Measurements from ENCODE around the gene DPYSL5.

- no peak for TF ChIP-seq EZH2 (IDR thresholded peaks at IDR 0.05; ENCODE audit: borderline replicate concordance, insufficient read depth, low read depth, low read length, poor library complexity, severe bottlenecking)
- TF ChIP-seq, protein P1, sequence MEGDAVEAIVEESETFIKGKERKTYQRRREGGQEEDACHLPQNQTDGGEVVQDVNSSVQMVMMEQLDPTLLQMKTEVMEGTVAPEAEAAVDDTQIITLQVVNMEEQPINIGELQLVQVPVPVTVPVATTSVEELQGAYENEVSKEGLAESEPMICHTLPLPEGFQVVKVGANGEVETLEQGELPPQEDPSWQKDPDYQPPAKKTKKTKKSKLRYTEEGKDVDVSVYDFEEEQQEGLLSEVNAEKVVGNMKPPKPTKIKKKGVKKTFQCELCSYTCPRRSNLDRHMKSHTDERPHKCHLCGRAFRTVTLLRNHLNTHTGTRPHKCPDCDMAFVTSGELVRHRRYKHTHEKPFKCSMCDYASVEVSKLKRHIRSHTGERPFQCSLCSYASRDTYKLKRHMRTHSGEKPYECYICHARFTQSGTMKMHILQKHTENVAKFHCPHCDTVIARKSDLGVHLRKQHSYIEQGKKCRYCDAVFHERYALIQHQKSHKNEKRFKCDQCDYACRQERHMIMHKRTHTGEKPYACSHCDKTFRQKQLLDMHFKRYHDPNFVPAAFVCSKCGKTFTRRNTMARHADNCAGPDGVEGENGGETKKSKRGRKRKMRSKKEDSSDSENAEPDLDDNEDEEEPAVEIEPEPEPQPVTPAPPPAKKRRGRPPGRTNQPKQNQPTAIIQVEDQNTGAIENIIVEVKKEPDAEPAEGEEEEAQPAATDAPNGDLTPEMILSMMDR (IDR thresholded peaks at IDR 0.05), result no peak
Observed at GRCh38 chr2:26820932-26821331, 27.0 kb upstream of the DPYSL5 start.

Measured in B cell (primary cell).